GM23338 (cell line): Measurements from ENCODE around the gene SLC8B1. TPM values are rescaled to one million over a fixed set of nuclear protein-coding genes. Genes with fewer than 3 reads are reported as not detected.

Source experiments
- ATAC-seq: fragments of 200-7000 bp; cut with Tn5 transposase; 3 replicates; pipeline ENCODE4 v1.9.1; 2020
- DNase-seq: peaks from one replicate; pipeline ENCODE4 v3.0.0-alpha.2; 2015; ENCODE audit warnings: low spot score
- H2AFZ ChIP-seq: fragments of 200-600 bp; sonication (generic); 2 replicates; pipeline ENCODE4 v1.8.0; 2016; ENCODE audit warnings: antibody characterized with exemption, mild to moderate bottlenecking, moderate library complexity
- H3F3A ChIP-seq: fragments of 200-600 bp; sonication (generic); replicated peaks from 2 replicates; pipeline ENCODE4 v1.8.0; 2017; ENCODE audit warnings: antibody characterized with exemption, mixed run types, low read depth
- H3K27ac ChIP-seq: fragments of 200-600 bp; sonication (generic); 2 replicates; pipeline ENCODE4 v1.6.1; 2016; ENCODE audit warnings: low read depth
- H3K27me3 ChIP-seq: fragments of 200-600 bp; sonication (generic); 2 replicates; pipeline ENCODE4 v1.8.0; 2016; ENCODE audit warnings: mild to moderate bottlenecking, mixed run types, moderate library complexity; ENCODE audit not compliant: insufficient read depth
- H3K36me3 ChIP-seq: fragments of 200-600 bp; sonication (generic); 2 replicates; pipeline ENCODE4 v1.8.0; 2016; ENCODE audit warnings: mild to moderate bottlenecking; ENCODE audit not compliant: insufficient read depth
- H3K4me1 ChIP-seq: fragments of 200-600 bp; sonication (generic); 2 replicates; pipeline ENCODE4 v1.8.0; 2016; ENCODE audit warnings: mild to moderate bottlenecking, moderate library complexity; ENCODE audit not compliant: insufficient read depth
- H3K4me2 ChIP-seq: fragments of 200-600 bp; sonication (generic); 2 replicates; pipeline ENCODE4 v1.7.1; 2017; ENCODE audit warnings: mixed run types
- H3K4me3 ChIP-seq: fragments of 200-600 bp; sonication (generic); 2 replicates; pipeline ENCODE4 v1.6.1; 2016; ENCODE audit warnings: mixed run types
- H3K79me2 ChIP-seq: fragments of 200-600 bp; sonication (generic); replicated peaks from 2 replicates; pipeline ENCODE4 v1.8.0; 2017; ENCODE audit warnings: mild to moderate bottlenecking; ENCODE audit not compliant: insufficient read depth
- H3K9me2 ChIP-seq: fragments of 200-600 bp; sonication (generic); 2 replicates; pipeline ENCODE4 v1.8.0; 2017; ENCODE audit not compliant: insufficient read depth
- H4K20me1 ChIP-seq: fragments of 200-600 bp; sonication (generic); replicated peaks from 2 replicates; pipeline ENCODE4 v1.8.0; 2017; ENCODE audit warnings: mild to moderate bottlenecking; ENCODE audit not compliant: insufficient read depth
- H3K27ac Mint-ChIP-seq: 2 replicates; pipeline ENCODE4 v1.8.0; 2020; ENCODE audit warnings: inconsistent platforms, mild to moderate bottlenecking, moderate library complexity, mixed read lengths
- H3K27me3 Mint-ChIP-seq: 3 replicates; pipeline ENCODE4 v1.8.0; 2022; ENCODE audit warnings: low read depth, mild to moderate bottlenecking, moderate library complexity, mixed read lengths, inconsistent platforms; ENCODE audit not compliant: insufficient read depth, poor library complexity
- H3K36me3 Mint-ChIP-seq: 3 replicates; pipeline ENCODE4 v1.8.0; 2021; ENCODE audit warnings: low read depth, mild to moderate bottlenecking, inconsistent platforms, moderate library complexity, mixed read lengths
- H3K4me1 Mint-ChIP-seq: 3 replicates; pipeline ENCODE4 v1.8.0; 2020; ENCODE audit warnings: mild to moderate bottlenecking, inconsistent platforms, mixed read lengths
- H3K4me3 Mint-ChIP-seq: 3 replicates; pipeline ENCODE4 v1.8.0; 2021; ENCODE audit warnings: moderate library complexity, mild to moderate bottlenecking, inconsistent platforms, mixed read lengths
- H3K9me3 Mint-ChIP-seq: 3 replicates; pipeline ENCODE4 v1.8.0; 2020; ENCODE audit warnings: moderate library complexity, mild to moderate bottlenecking, inconsistent platforms, mixed read lengths
- CTCF ChIP-seq, 2 experiments: fragments of 200-600 bp in 1 of 2; sonication (generic) in 1 of 2; conservative IDR thresholded peaks; 2 replicates each; pipeline versions ENCODE4 v1.5.1 to v1.6.1; 2016 to 2017; ENCODE audit warnings: antibody characterized with exemption in 2 of 2, low read depth in 2 of 2, mild to moderate bottlenecking in 2 of 2, moderate library complexity in 1 of 2
- EZH2phosphoT487 ChIP-seq: fragments of 200-600 bp; sonication (generic); IDR thresholded peaks from one replicate; pipeline ENCODE4 v1.8.1; 2018; ENCODE audit warnings: antibody characterized with exemption; ENCODE audit not compliant: unreplicated experiment
- JUNB ChIP-seq: IDR thresholded peaks from one replicate; pipeline ENCODE4 v1.6.1; 2016; ENCODE audit warnings: antibody characterized with exemption; ENCODE audit not compliant: unreplicated experiment
- NANOG ChIP-seq: IDR thresholded peaks from 2 replicates; pipeline ENCODE4 v1.6.1; 2016; ENCODE audit warnings: antibody characterized with exemption, borderline replicate concordance
- ZNF331 ChIP-seq: fragments of 250-450 bp; sonication (Bioruptor Pico); IDR thresholded peaks from 2 replicates; pipeline ENCODE4 v1.5.0; 2020; ENCODE audit warnings: low read depth, mild to moderate bottlenecking, moderate library complexity
- polyA plus RNA-seq: library from polyadenylated mRNA; unstranded; fragments of >200 nt; fragmentation: Nextera tagmentation; extraction: Ambion mirVana; gene quantifications from 2 replicates; pipeline ENCODE4 v1.2.1, GENCODE V29; 2016
- total RNA-seq: library from RNA; depleted of rRNA; stranded (reverse); fragments of >200 nt; shearing (Covaris generic); gene quantifications from 2 replicates; pipeline ENCODE4 v1.2.3, GENCODE V29; 2014
- TF ChIP-seq, protein P1 (sequence below): IDR thresholded peaks from one replicate; pipeline ENCODE4 v1.6.1; 2018; ENCODE audit warnings: antibody characterized with exemption; ENCODE audit not compliant: unreplicated experiment
- TF ChIP-seq, protein P2 (sequence below): fragments of 250-450 bp; sonication (Bioruptor Pico); IDR thresholded peaks from 2 replicates; pipeline ENCODE4 v1.5.0; 2020; ENCODE audit warnings: mild to moderate bottlenecking, moderate library complexity

Gene SLC8B1
- total and polyA plus RNA-seq, 2 experiments from 2014 or later: 6.0 to 8.9 TPM

DNA sequence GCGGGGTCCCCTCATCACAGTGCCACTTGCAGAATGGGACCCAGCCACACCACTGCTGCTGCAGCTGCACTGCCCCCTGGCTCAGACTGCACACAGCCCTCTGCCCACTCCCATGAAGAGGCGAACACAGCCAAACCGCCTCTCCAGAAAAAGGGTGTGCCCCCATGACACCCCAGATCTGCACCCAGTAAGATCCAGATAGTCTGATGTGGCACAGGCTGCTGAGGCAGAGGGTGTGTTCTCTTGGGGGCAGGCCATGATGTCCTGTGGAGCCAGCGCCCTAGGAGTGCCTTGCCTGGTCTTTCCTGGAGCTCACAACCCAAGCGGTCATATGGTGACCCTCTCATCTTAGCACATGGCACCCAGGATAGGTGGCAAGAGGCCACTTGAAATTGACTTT is 44.4 kb downstream of the SLC8B1 start (continued):
- TF ChIP-seq, protein P1, sequence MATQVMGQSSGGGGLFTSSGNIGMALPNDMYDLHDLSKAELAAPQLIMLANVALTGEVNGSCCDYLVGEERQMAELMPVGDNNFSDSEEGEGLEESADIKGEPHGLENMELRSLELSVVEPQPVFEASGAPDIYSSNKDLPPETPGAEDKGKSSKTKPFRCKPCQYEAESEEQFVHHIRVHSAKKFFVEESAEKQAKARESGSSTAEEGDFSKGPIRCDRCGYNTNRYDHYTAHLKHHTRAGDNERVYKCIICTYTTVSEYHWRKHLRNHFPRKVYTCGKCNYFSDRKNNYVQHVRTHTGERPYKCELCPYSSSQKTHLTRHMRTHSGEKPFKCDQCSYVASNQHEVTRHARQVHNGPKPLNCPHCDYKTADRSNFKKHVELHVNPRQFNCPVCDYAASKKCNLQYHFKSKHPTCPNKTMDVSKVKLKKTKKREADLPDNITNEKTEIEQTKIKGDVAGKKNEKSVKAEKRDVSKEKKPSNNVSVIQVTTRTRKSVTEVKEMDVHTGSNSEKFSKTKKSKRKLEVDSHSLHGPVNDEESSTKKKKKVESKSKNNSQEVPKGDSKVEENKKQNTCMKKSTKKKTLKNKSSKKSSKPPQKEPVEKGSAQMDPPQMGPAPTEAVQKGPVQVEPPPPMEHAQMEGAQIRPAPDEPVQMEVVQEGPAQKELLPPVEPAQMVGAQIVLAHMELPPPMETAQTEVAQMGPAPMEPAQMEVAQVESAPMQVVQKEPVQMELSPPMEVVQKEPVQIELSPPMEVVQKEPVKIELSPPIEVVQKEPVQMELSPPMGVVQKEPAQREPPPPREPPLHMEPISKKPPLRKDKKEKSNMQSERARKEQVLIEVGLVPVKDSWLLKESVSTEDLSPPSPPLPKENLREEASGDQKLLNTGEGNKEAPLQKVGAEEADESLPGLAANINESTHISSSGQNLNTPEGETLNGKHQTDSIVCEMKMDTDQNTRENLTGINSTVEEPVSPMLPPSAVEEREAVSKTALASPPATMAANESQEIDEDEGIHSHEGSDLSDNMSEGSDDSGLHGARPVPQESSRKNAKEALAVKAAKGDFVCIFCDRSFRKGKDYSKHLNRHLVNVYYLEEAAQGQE: no peak
- TF ChIP-seq CTCF (conservative IDR thresholded peaks at IDR 0.05; ENCODE audit: low read depth in 2 of 2) (no peak), EZH2phosphoT487 (no peak)

GRCh38 chr12:113289361-113289760 is 45.5 kb downstream of the SLC8B1 start:
- H3K4me1 Mint-ChIP-seq: peaks cover 5% of the 10 kb centered on the region; the same call in 1 of the 3 replicates
- H3K27me3 ChIP-seq: no peaks in the 10 kb centered on the region
- no peaks in the 10 kb centered on the region for H3K36me3 ChIP-seq
- H4K20me1 ChIP-seq: no peaks in the 10 kb centered on the region
- peaks cover 6% of the 10 kb centered on the region for H3K36me3 Mint-ChIP-seq
- H3K27me3 Mint-ChIP-seq: peaks cover 2% of the 10 kb centered on the region
- no peaks in the 10 kb centered on the region for H3K4me1 ChIP-seq
- H2AFZ ChIP-seq: no peak overlapping the region
- no peak overlapping the region for H3K4me3 Mint-ChIP-seq
- no peak overlapping the region for H3K4me2 ChIP-seq
- no peaks in the 10 kb centered on the region for H3K79me2 ChIP-seq
- H3F3A ChIP-seq: no peaks in the 10 kb centered on the region
- H3K9me2 ChIP-seq: no peaks in the 10 kb centered on the region
- no peak overlapping the region for H3K27ac Mint-ChIP-seq
- H3K9me3 Mint-ChIP-seq: no peaks in the 10 kb centered on the region
- ATAC-seq (no peak), DNase-seq (no peak)
- no peak overlapping the region for H3K27ac ChIP-seq
- H3K4me3 ChIP-seq: no peak overlapping the region
- TF ChIP-seq, protein P2, sequence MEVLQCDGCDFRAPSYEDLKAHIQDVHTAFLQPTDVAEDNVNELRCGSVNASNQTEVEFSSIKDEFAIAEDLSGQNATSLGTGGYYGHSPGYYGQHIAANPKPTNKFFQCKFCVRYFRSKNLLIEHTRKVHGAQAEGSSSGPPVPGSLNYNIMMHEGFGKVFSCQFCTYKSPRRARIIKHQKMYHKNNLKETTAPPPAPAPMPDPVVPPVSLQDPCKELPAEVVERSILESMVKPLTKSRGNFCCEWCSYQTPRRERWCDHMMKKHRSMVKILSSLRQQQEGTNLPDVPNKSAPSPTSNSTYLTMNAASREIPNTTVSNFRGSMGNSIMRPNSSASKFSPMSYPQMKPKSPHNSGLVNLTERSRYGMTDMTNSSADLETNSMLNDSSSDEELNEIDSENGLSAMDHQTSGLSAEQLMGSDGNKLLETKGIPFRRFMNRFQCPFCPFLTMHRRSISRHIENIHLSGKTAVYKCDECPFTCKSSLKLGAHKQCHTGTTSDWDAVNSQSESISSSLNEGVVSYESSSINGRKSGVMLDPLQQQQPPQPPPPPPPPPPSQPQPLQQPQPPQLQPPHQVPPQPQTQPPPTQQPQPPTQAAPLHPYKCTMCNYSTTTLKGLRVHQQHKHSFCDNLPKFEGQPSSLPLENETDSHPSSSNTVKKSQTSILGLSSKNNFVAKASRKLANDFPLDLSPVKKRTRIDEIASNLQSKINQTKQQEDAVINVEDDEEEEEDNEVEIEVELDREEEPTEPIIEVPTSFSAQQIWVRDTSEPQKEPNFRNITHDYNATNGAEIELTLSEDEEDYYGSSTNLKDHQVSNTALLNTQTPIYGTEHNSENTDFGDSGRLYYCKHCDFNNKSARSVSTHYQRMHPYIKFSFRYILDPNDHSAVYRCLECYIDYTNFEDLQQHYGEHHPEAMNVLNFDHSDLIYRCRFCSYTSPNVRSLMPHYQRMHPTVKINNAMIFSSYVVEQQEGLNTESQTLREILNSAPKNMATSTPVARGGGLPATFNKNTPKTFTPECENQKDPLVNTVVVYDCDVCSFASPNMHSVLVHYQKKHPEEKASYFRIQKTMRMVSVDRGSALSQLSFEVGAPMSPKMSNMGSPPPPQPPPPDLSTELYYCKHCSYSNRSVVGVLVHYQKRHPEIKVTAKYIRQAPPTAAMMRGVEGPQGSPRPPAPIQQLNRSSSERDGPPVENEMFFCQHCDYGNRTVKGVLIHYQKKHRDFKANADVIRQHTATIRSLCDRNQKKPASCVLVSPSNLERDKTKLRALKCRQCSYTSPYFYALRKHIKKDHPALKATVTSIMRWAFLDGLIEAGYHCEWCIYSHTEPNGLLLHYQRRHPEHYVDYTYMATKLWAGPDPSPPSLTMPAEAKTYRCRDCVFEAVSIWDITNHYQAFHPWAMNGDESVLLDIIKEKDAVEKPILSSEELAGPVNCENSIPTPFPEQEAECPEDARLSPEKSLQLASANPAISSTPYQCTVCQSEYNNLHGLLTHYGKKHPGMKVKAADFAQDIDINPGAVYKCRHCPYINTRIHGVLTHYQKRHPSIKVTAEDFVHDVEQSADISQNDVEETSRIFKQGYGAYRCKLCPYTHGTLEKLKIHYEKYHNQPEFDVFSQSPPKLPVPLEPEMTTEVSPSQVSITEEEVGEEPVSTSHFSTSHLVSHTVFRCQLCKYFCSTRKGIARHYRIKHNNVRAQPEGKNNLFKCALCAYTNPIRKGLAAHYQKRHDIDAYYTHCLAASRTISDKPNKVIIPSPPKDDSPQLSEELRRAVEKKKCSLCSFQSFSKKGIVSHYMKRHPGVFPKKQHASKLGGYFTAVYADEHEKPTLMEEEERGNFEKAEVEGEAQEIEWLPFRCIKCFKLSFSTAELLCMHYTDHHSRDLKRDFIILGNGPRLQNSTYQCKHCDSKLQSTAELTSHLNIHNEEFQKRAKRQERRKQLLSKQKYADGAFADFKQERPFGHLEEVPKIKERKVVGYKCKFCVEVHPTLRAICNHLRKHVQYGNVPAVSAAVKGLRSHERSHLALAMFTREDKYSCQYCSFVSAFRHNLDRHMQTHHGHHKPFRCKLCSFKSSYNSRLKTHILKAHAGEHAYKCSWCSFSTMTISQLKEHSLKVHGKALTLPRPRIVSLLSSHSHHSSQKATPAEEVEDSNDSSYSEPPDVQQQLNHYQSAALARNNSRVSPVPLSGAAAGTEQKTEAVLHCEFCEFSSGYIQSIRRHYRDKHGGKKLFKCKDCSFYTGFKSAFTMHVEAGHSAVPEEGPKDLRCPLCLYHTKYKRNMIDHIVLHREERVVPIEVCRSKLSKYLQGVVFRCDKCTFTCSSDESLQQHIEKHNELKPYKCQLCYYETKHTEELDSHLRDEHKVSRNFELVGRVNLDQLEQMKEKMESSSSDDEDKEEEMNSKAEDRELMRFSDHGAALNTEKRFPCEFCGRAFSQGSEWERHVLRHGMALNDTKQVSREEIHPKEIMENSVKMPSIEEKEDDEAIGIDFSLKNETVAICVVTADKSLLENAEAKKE: no peak
- TF ChIP-seq CTCF (conservative IDR thresholded peaks at IDR 0.05; ENCODE audit: low read depth in 2 of 2): no peak
- TF ChIP-seq EZH2phosphoT487: no peak
- no peak for TF ChIP-seq NANOG
- TF ChIP-seq ZNF331: no peak
- no peak for TF ChIP-seq JUNB
